Left renal cortex interstitium (tissue), 4 donors: Measurements from ENCODE around the gene UBA3. TPM values are rescaled to one million over a fixed set of nuclear protein-coding genes. Genes with fewer than 3 reads are reported as not detected.
A peak's percentile ranks its signal among the peaks of the same experiment; 100 is the strongest.

Experiments
- DNase-seq, 4 donors: peaks; one replicate each; pipeline ENCODE4 v3.0.0-alpha.2; 2013; ENCODE audit warnings: low read depth in 4 of 4, low spot score in 2 of 4, missing footprints in 1 of 4
- polyA plus RNA-seq, 4 donors: library from polyadenylated mRNA; unstranded; fragments of 120-200 nt; gene quantifications; one replicate each; pipeline ENCODE4 v1.2.1, GENCODE V29; 2013; ENCODE audit not compliant: insufficient read length in 4 of 4

Gene UBA3
- polyA plus RNA-seq, result 10 to 100 TPM; 70.5 to 86.5 (median 78.0) TPM

DNA sequence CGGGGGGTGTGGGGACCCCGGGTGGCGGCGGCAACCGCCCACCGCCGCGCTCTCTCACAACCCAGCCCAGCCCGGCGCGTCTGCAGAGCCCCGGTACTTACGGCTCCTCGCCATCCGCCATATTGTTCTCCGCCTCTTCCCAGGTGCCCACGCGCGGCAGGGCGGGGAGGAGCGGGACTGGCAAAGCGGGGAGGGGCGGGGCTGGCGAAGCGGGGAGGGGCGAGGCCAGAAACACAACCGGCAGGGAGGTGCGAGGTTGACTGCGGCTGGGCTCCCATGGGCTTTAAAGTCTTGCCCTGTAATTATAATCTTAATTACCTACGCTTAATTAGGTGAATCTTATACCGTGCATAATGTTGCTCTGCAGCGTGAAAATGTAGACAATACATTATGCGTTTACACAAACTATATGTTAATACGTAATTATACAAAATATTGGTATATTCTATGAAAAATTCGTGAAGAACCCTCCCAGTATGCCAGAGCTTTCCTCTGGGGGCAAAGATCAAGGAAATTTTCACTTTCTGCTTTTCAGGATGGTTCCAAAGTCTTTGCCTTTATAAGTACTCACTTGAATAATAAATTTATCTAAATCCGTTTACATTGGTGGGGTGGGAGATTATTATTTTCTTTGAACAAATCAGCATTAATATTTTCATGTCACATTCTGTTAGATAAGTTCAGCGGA is at the start of gene UBA3:
TSS of gene UBA3 (minus strand) at position 133 of the 688 bp plus-strand sequence. CDS start at position 121, 12 bp downstream.
- DNase-seq, result peak in 2 of 4 donors; percentile 66 to 79

GRCh38 chr3:69129531-69129930 is 49.4 kb upstream of the UBA3 start:
- DNase-seq, result no peak

GRCh38 chr3:69128509-69128908 is 48.3 kb upstream of the UBA3 start:
- DNase-seq, result no peak

DNA sequence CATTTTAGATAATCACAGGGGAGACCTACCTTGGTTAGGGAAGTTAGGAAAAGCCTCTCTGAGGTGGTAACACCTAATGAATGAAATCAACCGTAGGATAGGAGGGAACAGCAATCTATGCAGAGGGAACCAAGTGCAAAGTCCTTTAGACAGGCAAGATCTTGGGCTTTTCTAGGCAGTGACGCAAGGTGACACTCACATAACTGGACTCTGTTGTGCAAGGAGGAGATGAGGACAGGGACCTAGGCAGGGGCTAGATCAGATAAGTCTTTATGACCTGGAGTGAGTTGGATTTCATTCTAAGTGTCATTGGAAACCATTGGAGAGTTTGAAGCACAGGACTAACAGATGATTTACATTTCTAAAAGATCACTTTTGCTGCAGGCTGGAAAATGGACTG is 46.8 kb upstream of the UBA3 start:
- no peak for DNase-seq

DNA sequence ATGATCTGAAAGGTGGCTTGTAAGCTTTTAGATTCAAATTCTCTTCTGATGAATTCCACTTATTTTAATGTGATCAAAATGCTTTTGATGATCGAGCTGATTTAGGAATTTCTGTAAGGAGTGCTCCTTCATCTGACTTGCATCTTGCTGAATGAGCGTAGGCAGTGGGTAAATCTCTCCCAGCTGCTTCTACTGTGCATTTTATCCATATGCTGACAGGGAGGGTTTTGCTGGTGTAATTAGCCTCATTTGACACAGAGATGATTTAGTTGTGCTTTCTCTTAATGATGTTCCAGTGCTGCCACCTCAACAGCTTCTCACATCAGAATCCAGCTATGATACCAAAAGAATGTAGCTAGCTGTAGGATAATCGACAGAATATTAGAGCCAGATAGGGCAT is 46.1 kb upstream of the UBA3 start:
- DNase-seq, result no peak

GRCh38 chr3:69122403-69122802 is 42.2 kb upstream of the UBA3 start, which contains the start of gene LMOD3:
Gene LMOD3, minus strand, starts transcription at chr3:69122595. Its CDS starts 209 bp downstream, at chr3:69122386.
- no peak for DNase-seq

DNA sequence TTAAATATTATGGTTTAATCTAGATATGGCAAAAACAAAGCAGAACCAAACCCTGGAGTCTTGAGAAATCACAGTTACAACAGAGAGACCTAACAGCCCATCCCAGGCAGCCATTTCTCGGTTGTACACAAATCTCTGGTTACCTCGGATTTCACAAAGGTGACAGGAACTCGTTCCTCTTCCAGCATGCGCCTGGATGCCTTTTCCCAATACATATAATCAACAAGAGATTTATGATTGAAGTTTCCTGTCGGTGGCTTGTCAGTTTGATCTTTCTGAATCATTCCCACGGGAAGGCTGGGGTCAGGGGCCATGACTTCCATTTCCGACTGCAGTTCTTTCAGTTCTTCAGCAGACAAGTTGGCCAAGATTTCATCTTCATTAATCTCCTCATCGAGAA is 41.8 kb upstream of the UBA3 start:
- no peak for DNase-seq

DNA sequence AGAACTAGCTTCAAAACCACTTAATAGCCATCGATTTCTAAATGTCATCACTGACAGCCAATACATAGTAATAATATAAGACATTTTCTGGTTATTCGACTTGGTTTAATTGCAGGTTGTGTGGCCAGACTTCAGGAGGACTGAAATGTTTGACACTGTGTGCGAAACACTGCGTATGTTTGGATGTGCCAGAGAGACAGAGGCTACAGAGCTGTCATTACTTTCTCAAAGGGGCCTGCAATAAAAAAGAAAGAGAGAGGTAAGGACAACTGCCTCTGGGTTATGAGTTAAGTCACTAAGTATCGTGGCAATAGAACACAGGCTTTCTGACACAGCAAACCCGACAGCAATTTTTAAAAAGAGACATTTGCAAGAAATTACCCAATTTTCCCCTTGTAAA is 41.3 kb upstream of the UBA3 start:
- no peak for DNase-seq

DNA sequence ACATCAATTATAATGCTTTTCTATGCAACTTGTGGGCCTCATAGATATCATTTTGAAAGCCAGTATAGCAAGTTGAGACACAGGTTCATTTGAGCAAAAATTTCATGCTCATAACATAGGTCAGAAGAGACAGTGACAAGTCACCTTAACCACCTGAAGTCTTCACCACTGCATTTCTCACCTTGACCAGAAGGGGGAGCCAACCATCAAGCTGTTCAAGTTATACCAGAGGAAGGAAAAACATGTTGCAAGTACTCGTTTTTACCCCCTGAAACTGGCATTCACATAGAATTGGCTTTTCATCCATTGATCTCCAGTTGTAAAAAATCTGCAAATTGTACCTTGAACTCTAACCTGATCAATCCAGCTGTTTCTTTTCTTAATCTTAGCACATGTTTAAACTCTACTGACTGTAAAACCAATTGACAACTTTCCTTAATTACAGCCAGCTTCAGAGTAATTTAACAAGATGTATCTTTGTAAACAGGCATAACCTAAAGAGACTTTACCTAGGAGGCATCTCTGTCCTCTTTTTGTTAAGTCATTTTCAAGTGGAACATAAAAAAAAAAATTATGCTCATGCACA is 40.8 kb upstream of the UBA3 start:
- peak; percentile 31 to 69 (median 56) for DNase-seq

- DNase-seq, result no peak
Measured at GRCh38 chr3:69119681-69120080, 39.5 kb upstream of the UBA3 start.

DNA sequence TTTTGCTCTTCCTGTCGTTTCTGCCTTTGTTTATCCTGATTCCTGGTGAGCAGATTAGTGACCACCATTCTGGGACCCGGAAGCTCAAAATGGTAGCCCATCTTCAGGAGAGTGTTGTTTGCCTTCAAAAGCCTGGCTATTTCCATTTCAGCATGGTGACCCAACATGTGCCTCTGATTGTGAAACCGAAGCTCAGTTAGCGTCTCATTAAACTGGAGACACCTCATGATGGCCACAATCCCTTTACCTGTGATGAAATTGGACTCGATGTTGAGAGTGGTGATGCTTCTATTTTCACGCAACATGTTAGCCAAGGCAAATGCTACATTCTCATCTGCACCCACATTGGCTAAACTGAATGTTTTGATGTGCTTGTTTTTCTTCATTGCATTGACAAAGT is 39.0 kb upstream of the UBA3 start:
- DNase-seq, result no peak

- DNase-seq, result no peak
Measured at GRCh38 chr3:69118555-69118954, 38.4 kb upstream of the UBA3 start.

GRCh38 chr3:69116897-69117296 is 36.7 kb upstream of the UBA3 start:
- no peak for DNase-seq

GRCh38 chr3:69116162-69116561 is 36.0 kb upstream of the UBA3 start:
- DNase-seq, result no peak

GRCh38 chr3:69115731-69116130 is 35.6 kb upstream of the UBA3 start:
- DNase-seq, result no peak

DNA sequence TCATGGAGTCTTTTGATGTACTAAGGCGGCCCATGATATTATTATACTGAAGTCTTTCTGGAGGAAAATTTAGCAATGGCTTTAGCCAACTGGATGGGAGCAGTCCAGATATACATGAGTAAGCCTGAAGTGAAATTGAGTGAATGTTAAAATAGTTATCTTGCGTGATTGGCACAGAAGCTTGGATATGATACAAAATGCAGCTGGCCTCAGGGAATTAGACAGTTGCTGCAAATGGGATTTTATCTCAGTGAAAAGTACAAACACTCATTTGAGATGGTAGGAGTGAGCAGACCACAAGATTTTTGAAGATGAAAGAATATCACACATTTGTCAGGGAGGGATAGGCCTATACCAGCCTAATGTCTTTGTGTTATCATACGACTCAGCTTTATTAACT is 33.4 kb upstream of the UBA3 start:
- no peak for DNase-seq

GRCh38 chr3:69110941-69111546 is 30.9 kb upstream of the UBA3 start:
- no peak for DNase-seq

GRCh38 chr3:69108811-69109210 is 28.6 kb upstream of the UBA3 start:
- DNase-seq, result no peak

DNA sequence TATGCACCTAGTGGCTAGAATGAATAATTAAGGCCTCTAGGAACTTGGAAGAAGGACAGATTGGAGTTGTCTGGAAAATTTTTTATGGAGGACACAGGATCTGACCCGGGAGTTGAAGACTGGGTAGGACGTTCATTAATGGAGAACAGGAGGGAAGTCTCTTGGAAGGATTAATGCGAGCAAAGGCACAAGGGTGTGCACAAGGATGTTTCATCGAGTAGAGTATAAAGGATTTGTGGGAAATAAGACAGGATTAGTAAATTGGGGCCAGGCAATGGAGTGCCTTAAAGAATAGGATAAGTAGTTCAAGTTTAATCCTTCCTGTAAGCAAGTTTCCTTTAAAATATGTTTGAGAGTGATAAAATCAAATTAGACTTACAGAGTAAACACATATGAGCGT is 27.7 kb upstream of the UBA3 start:
- no peak for DNase-seq

GRCh38 chr3:69105320-69105719 is 25.2 kb upstream of the UBA3 start:
- no peak for DNase-seq

DNA sequence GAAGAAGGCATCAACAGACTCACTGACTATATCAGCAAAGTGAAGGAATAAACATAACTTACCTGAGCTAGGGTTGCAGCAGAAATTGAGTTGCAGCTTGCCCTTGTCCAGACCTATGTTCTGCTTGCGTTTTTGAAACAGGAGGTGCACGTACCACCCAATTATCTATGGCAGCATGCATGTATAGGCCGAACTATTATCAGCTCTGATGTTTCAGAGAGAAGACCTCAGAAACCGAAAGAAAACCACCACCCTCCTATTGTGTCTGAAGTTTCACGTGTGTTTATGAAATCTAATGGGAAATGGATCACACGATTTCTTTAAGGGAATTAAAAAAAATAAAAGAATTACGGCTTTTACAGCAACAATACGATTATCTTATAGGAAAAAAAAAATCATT is 24.4 kb upstream of the UBA3 start:
- no peak for DNase-seq

GRCh38 chr3:69103123-69103522 is 23.0 kb upstream of the UBA3 start:
- DNase-seq, result no peak
